HG03045 (cell line): Measurements from ENCODE around the gene UVSSA.
"Not testable (repeated sequence)": the region's sequence is repeated elsewhere in the genome, so short reads cannot be mapped to it uniquely, and the experiment has no call there.

Source experiments
- ATAC-seq: cut with Tn5 transposase; IDR thresholded peaks from one replicate; pipeline ENCODE4 v1.9.1; 2021; ENCODE audit warnings: mild to moderate bottlenecking, moderate library complexity; ENCODE audit not compliant: unreplicated experiment

UVSSA gene

GRCh38 chr4:1315836-1316536 lies 31.0 kb upstream of the UVSSA start:
- ATAC-seq, result no peak

- ATAC-seq, result no peak
Observed at GRCh38 chr4:1316537-1317168, 30.4 kb upstream of the UVSSA start.

- no peak for ATAC-seq
Observed at GRCh38 chr4:1317177-1318045, 29.6 kb upstream of the UVSSA start.

GRCh38 chr4:1318046-1318375 lies 29.0 kb upstream of the UVSSA start:
- ATAC-seq, result no peak

GRCh38 chr4:1318488-1319213 lies 28.4 kb upstream of the UVSSA start:
- ATAC-seq, result no peak

GRCh38 chr4:1321486-1321885 lies 25.5 kb upstream of the UVSSA start:
- no peak for ATAC-seq

- no peak for ATAC-seq
Observed at GRCh38 chr4:1321946-1322650, 24.9 kb upstream of the UVSSA start.

GRCh38 chr4:1323280-1323634 lies 23.8 kb upstream of the UVSSA start:
- ATAC-seq, result no peak

GRCh38 chr4:1323635-1324442 lies 23.2 kb upstream of the UVSSA start:
- ATAC-seq, result no peak

GRCh38 chr4:1324443-1325175 lies 22.4 kb upstream of the UVSSA start:
- ATAC-seq, result not testable (repeated sequence)

- ATAC-seq, result no peak
Observed at GRCh38 chr4:1325176-1325480, 21.9 kb upstream of the UVSSA start.

- ATAC-seq, result no peak
Observed at GRCh38 chr4:1325681-1326635, 21.1 kb upstream of the UVSSA start.

- no peak for ATAC-seq
Observed at GRCh38 chr4:1326751-1327525, 20.1 kb upstream of the UVSSA start.

GRCh38 chr4:1327526-1328266 lies 19.3 kb upstream of the UVSSA start:
- no peak for ATAC-seq

GRCh38 chr4:1328267-1329155 lies 18.5 kb upstream of the UVSSA start:
- ATAC-seq, result no peak
